ENCODE data around the gene VWDE.

The VWDE gene

DNA sequence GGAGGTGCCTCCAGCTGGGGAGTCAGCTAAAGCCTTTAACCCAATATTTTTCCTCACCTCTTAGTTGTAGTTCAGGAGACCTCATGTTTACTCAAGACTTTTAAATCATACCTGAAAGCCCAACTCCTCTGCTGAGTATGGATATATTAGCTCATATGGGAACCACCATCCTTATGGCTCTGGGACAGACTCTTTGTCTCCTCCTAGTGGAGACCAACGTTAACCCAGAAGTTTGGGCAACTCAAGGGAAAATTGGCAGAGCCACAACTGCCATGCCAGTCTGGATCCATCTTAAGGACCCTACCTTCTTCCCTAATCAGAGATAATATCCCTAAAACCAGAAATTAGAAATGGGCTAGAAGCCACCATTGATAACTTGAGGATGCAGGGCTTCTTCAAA lies 111.8 kb downstream of the VWDE start:
- H3K4me3 ChIP-seq (ENCODE audit: low read length) = no peak overlapping the region
- no peak for DNase-seq (ENCODE audit: low read depth)
- TF ChIP-seq, protein P1, sequence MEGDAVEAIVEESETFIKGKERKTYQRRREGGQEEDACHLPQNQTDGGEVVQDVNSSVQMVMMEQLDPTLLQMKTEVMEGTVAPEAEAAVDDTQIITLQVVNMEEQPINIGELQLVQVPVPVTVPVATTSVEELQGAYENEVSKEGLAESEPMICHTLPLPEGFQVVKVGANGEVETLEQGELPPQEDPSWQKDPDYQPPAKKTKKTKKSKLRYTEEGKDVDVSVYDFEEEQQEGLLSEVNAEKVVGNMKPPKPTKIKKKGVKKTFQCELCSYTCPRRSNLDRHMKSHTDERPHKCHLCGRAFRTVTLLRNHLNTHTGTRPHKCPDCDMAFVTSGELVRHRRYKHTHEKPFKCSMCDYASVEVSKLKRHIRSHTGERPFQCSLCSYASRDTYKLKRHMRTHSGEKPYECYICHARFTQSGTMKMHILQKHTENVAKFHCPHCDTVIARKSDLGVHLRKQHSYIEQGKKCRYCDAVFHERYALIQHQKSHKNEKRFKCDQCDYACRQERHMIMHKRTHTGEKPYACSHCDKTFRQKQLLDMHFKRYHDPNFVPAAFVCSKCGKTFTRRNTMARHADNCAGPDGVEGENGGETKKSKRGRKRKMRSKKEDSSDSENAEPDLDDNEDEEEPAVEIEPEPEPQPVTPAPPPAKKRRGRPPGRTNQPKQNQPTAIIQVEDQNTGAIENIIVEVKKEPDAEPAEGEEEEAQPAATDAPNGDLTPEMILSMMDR (conservative IDR thresholded peaks at IDR 0.05; ENCODE audit: low read length) = peak; percentile 15; the same call in 1 of the 2 replicates

DNA sequence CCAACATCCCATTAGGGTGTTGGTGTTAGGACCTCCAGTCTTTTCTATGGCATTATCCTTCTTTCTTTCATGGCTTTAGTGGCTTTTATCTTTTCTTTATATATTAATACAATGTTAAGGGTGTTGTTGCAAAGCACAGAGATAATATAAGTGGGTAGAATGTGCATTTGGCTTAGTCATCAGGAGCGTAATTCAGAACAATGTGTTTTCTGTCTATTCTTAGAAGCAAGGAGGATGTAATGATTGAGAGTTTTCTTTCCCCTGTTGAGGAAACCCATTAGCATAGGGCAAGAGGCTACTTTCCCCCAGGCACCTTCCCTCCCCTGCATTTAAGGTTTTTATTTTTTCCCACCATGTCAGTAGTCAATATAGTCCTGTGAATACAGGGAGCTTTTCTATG lies 112.9 kb downstream of the VWDE start:
- no peak for DNase-seq (ENCODE audit: low read depth)
- no peak overlapping the region for H3K4me3 ChIP-seq (ENCODE audit: low read length)
- TF ChIP-seq, protein P1 (conservative IDR thresholded peaks at IDR 0.05; ENCODE audit: low read length) = no peak

DNA sequence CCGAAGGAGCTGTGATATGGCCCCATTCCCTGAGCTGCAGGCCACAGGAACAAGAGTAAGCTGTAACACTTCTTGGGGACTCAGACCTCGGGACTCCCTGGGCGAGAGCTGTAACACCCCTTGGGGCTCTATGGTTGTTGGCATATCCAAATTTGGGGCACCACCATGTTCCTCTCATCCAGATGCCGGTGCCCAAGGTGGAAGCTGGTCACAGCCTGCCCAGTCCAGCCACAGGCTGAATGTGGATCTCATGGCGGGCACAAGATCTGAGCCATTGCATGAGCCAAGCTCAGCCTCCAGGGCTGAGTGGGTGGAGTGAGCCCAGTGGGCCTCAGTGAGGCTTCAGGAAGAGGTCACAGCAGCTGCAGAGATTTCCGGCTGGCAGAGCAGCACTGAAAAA lies 113.7 kb downstream of the VWDE start:
- no peak overlapping the region for H3K4me3 ChIP-seq (ENCODE audit: low read length)
- TF ChIP-seq, protein P1 (conservative IDR thresholded peaks at IDR 0.05; ENCODE audit: low read length) = no peak
- no peak for DNase-seq (ENCODE audit: low read depth)

DNA sequence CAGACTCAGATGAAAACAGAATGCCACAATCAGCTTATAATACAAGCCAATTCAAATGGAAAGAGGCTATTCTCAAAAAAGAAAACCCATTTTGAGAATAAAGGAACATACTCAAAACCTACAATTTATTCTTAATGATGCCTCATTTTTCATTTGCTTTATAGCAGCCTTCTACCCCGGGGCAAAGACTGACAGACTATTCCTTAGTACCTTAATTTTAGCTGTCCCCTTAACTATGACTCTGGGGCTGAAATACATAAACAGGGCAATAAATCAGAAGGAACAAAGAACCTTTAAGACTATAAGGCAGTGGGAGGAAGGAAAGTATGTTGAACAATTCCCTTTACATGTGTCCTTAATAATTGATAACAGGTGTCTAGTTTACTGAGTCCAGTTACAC lies 115.8 kb downstream of the VWDE start:
- DNase-seq (ENCODE audit: low read depth) = no peak
- TF ChIP-seq, protein P1 (conservative IDR thresholded peaks at IDR 0.05; ENCODE audit: low read length) = no peak
- H3K4me3 ChIP-seq (ENCODE audit: low read length) = no peak overlapping the region

DNA sequence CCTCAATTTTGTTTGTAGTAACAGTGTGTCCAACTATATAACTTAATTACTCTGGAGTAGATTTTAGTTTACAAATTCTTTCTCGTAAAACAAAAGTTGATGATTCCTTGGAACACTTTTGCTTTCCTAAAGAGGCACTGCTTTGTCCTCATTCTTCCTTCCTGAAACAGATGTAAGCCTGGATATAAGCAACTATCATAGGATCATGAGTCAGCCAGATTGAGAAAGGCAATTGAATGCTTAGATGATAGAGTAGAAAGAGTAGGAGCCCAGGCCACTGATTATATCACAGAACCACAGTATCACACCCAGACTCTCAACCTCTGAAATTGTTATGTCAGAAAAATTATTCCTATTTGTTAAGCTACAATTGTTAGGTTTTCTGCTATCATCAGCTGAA lies 122.6 kb downstream of the VWDE start:
- DNase-seq (ENCODE audit: low read depth) = no peak
- TF ChIP-seq, protein P1 (conservative IDR thresholded peaks at IDR 0.05; ENCODE audit: low read length) = no peak
- H3K4me3 ChIP-seq (ENCODE audit: low read length) = no peak overlapping the region

All from AG10803 (cell line).